Activated naive CD4-positive, alpha-beta T cell treated with Interleukin-2 at 50 U/mL for 16 hours (primary cell): ENCODE data around the gene DISP1.
"Not testable (repeated sequence)": the region's sequence is repeated elsewhere in the genome, so short reads cannot be mapped to it uniquely, and the experiment has no call there.

Experiments
- DNase-seq: peaks from one replicate; pipeline ENCODE4 v3.0.0-alpha.2; 2020

Gene DISP1

DNA sequence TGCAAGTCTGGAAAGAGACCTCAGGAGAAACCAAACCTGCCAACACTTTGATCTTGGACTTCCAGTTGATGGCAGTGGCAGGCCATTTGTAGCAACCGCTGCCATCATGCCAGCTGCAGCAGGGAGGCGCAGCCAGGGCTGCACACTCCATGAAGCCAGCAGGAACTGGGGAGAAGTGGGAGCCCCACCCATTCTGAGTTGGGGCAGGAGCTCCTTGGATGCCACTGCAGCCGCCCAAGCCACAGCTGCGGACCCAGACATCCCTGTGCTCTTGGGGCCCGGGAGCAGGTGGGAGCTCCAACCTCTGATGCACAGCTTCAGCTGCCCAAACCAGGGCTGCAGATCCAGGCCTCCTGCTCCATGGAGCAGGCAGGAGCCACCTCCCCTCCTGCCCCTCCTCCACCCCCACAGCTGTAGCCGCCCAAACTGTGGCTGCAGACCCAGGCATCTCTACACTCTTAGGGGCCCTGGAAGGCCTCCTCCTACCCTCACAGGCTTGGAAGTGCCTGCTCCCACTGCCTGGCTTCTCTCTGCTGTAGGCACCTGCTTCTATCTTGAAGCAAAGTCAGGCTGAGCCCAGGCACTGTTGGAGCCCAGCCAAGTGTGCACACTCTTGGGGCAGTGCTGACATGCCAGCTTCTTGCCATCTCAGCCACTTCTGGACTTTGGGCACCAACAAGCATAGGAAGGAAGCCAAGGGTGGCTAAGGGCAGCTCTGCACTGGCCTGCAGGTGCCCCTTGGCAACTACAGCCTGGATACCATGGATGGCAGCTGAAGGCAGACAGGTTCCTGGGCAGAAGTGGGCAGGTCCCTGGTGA, 20.0 kb upstream of the DISP1 start:
- DNase-seq = no peak

- DNase-seq = no peak
Measured at GRCh38 chr1:222798116-222798515, 16.7 kb upstream of the DISP1 start.

- DNase-seq = no peak
Measured at GRCh38 chr1:222798975-222799374, 15.9 kb upstream of the DISP1 start.

- DNase-seq = no peak
Measured at GRCh38 chr1:222801067-222801466, 13.8 kb upstream of the DISP1 start.

- no peak for DNase-seq
Measured at GRCh38 chr1:222811671-222812070, 3.2 kb upstream of the DISP1 start.

DNA sequence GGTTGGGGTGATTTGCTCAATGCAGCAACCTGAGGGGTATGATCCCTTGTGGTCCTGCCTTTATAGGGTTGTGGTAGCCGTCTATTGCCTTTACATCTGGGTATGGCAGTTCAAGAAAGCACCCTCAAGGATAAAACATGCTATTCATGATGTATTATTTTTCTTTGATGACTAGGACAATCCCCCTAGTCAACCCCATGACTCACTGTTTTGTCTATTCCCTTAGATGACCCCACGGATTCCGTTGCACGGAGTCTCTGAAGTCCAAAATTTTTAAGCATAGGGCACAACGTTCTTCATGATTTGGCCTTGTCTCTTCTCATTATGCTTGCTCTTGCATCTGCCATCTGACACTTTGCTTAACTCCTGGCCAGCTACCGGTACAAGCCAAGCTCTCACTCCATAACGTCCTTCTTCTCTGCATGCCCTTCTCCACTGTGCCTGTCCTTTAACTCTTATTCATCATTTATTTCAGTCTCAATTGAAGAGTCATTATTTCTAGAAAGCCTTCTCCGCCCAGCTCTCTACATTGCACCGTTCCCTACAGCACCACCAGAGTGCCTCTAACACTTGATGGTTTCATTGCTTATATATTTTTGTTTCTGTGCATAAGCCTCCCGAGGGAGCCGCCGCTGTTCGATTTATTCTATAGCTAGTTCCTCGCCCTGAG, 838 bp upstream of the DISP1 start:
- DNase-seq = no peak

DNA sequence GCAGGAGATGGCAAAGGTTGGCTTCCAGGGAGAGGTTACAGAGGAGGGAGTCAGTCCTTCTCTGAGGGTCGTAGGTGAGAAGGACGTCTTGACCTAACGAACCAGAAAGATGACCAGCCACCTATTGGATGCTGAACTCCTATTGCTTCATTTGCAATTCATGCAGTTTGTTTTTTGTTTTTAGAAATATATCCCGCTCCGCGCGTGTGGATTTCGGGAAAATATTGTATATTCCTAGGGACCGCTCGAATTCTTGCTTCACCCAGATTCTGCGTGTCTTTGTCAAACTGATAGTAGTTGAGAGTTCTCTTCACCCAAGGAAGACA, 564 bp downstream of the DISP1 start:
- no peak for DNase-seq

DNA sequence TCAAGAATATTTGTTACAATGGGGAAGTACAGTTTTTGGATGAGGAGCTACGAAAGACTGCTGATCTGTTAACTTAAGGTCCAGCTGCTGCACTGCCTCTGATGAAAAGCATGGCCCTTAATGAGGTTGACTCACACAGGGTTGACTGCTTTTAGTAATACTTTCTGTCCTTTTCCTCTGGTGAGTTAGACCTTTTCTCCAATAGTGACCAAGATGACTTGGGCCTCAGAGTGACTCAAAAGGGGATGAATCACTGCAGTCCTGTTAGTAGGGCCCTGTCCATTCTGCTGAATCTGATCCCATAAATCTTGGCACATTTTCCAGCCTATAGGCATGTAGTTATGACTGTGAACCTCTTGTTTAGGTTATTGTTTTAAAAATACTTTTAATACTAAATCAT, 2.7 kb downstream of the DISP1 start:
- DNase-seq = no peak

DNA sequence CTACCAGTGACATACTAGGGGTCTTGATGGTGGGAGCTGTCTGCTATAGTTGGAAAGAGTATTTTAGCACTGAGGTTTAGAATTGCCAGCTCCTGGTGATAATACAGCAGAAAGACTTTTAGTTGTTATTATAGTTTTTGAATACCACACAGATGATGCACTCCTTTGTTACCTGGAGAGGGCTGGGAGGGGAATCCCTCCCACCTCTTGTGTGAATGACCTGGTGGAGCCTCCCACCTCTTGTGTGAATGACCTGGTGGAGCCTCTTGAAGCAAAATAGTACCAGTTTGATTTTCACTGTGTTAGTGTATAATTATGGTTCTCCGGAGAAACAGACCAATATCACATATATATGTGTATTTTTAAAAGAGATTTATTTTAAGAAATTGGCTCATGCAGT, 3.3 kb downstream of the DISP1 start:
- DNase-seq = no peak

- no peak for DNase-seq
Measured at GRCh38 chr1:222820171-222820712, 5.4 kb downstream of the DISP1 start.

DNA sequence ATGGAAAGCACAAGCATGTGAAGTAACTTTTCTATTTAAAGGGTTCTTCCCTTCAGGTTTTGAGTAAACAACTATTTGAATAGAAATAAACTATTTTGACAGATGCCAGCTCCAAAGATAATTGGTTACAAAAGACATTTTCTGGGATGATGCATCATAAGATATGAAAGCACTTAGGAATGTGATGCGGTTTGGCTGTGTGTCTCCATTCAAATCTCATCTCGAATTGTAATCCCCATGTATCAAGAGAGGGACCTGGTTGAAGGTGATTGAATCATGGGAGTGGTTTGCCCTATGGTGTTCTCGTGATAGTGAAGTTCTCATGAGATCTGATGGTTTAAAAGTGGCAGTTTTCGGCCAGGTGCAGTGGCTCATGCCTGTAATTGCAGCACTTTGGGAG, 6.4 kb downstream of the DISP1 start:
- DNase-seq = no peak

- DNase-seq = no peak
Measured at GRCh38 chr1:222823695-222824094, 8.9 kb downstream of the DISP1 start.

DNA sequence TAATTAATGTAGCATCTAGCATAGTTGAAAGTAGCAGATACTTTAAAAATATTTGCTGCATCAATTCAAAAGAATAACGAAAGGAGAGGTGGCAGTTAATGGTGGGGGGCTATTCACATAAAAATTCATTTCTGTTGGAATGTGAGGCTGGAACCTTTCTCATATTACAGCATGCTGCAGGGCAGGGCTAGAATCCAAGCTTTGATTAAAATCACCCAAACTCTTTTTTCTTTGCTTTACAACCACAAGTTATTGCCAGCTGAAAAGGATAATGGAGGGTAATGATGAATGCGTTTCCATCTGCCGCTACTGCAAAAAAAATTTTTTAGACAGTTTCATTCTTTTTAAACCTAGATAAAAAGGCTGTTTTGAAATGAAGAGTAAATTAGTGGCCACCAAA, 9.8 kb downstream of the DISP1 start:
- DNase-seq = no peak

DNA sequence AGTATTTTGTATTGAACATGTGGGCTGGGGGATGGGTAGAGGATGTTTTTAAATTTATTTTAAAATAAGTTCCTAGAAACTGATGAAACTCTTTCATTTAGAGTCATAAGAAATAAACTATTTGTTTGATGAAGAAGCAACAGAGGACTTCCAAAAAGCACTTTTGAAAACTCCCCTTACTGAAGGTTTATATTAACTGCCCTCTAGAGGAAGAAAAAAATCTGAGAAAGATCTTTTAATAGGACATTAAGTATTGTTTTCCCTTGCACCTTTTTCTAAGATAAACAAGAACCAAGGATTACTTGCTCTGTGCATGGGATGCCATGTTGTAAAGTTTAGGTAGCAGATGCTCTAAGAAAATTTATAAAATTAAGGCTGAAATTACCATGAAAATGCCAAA, 14.1 kb downstream of the DISP1 start:
- DNase-seq = no peak

GRCh38 chr1:222829868-222830267, 15.0 kb downstream of the DISP1 start:
- no peak for DNase-seq

GRCh38 chr1:222833356-222833876, 18.6 kb downstream of the DISP1 start:
- no peak for DNase-seq

DNA sequence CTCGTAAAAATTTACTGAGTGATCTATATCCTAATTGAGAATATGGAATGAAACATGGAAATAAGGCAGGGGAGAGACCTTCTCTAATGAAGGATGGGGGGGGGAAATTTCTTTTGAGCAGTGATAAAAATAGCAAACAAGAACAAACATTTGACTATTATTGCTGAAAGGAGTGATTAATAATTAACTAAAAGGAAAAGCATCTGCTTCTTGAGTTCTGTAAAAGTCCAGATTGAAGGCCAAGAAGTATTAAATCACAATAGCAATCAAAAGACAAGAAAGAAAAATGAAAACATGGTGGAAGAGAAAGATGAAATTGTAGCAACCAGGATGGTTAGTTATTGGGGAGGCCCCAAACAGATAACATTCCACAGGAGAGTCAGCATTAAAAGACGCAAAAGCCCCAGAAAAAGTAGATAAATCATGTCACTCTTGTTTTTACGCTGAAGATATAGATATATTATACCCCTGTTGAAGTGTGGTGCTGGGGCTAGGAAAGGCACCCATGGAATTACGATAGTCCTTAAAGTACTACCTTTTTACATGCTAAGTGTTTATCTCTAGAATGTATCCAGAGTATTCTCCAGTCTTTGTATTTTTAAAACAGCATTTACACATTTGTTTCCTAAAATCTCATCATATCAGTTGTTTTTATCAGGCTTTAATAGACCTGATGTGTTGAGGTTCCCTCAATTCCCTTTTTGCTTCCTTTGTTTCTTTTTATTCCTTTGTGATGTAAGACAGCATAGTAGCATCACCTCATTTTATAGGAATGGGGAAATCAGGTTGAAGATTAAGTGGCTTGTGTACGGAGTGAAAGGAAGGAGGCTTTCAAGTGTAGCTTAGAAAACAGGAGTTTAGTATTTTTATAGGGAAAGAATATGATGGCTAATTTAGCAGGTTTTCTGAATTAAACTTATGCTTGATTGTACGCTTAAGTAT, 28.9 kb downstream of the DISP1 start:
- DNase-seq = no peak

DNA sequence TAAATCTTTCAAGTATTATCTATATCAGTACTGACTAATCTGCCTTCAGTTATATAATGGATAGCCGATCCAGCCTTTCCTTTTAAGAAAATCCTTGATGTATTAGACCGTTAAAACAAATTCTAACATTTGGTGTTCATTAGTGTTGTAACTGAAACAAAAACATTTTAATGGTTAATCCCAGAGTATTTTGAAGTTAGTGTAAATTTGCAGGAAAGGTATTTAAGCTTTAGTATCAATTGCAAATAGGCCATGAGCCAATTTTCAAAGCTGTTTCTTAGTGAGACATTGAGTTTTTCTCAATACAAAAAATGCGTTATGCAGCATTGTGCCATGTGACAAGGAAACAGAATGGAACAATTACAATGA, 29.6 kb downstream of the DISP1 start:
- no peak for DNase-seq

GRCh38 chr1:222845763-222846162, 30.9 kb downstream of the DISP1 start:
- DNase-seq = no peak

GRCh38 chr1:222850550-222850949, 35.7 kb downstream of the DISP1 start:
- DNase-seq = not testable (repeated sequence)

DNA sequence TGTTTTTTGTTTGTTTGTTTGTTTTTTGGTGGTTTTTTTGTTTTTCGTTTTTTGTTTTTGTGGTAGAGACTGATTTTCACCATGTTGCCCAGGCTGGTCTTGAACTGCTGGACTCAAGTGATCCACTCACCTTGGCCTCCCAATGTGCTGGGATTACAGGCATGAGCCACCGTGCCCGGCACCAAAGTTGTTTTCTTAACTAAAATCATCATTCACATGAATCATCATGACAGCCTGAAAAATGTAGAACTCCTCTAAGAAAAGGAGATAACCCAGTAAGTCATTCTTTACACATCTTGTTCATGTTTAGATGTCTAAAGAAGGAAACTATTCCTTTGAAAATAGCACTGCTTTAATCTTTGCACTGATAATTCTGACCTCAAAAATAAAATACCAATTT, 37.5 kb downstream of the DISP1 start:
- no peak for DNase-seq

DNA sequence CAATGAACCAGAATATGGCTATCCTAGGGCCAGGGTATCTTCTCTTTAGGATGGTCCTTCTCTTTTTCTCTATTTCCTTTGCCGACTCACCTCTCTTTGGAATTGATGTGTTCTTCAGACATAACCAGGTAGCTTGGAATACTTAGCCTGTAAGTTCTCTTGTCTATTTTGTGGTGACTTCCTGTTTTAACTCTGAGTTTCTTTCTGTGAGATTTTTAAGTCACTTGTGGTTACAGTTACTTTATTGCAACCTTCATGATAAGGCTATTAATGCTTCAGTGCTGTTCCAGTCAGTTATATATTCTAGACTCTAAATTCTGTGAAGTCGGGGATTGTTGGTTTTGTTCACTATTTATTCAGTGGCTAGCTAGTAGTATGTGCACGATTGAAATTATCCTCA, 46.2 kb downstream of the DISP1 start:
- no peak for DNase-seq
